ENCODE results near the gene B3GALNT2.

GRCh38 chr1:235404190-235404589 is 100.1 kb downstream of the B3GALNT2 start:
- TF ChIP-seq CTCF (IDR thresholded peaks at IDR 0.05; ENCODE audit: control extremely low read depth in 1 of 3, insufficient read depth in 1 of 3, low read depth in 1 of 3, low read length in 3 of 3) (no peak), POLR2A (IDR thresholded peaks at IDR 0.05; ENCODE audit: control extremely low read depth in 1 of 2, low read depth in 2 of 2, low read length in 2 of 2) (no peak), BCL11A (IDR thresholded peaks at IDR 0.05; ENCODE audit: low read depth in 2 of 2, low read length in 2 of 2) (no peak), MAX (IDR thresholded peaks at IDR 0.05) (no peak)

Data from H1 (cell line).